Thyroid gland (tissue), 4 donors: ENCODE data around the gene DPYSL4.

Experiments
- POLR2A ChIP-seq, 2 donors: fragments of 450-650 bp; IDR thresholded peaks; one replicate each; pipeline ENCODE4 v1.6.1; 2017; ENCODE audit warnings: antibody characterized with exemption in 2 of 2, mild to moderate bottlenecking in 2 of 2, moderate library complexity in 1 of 2
- TF ChIP-seq, protein P1 (sequence below), 6 experiments: fragments of 200-600 bp in 3 of 6; fragments of 450-650 bp in 3 of 6; sonication (generic) in 3 of 6; IDR thresholded peaks; one replicate each; pipeline ENCODE4 v1.5.1; 2016 to 2019; ENCODE audit warnings: antibody characterized with exemption in 6 of 6, mild to moderate bottlenecking in 2 of 6, inconsistent platforms in 1 of 6, moderate library complexity in 1 of 6

DNA sequence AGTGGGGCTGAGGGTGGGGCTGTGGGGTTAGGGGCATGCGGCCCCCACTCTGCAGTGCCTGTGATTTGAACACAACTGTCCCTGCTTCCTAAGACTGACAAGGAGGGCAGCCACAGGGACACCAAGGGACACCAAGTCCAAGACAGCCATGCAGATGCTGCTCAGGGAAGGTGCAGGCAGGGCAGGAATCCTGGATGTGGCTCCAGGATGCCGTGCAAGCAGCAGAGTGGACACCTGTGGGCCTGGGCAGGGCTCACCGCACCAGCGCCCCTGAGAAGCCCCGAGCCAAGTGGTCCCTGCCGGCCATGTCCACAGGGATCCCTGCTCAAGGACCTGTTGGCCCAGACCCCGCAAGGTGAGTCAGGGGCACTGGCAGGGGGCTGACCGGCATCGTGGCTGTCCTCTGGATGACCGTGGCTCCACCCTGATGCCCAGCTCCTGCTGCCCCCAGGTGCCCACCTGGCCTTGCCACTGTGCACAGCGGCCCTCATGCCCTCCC is 62.5 kb downstream of the DPYSL4 start:
- TF ChIP-seq, protein P1, sequence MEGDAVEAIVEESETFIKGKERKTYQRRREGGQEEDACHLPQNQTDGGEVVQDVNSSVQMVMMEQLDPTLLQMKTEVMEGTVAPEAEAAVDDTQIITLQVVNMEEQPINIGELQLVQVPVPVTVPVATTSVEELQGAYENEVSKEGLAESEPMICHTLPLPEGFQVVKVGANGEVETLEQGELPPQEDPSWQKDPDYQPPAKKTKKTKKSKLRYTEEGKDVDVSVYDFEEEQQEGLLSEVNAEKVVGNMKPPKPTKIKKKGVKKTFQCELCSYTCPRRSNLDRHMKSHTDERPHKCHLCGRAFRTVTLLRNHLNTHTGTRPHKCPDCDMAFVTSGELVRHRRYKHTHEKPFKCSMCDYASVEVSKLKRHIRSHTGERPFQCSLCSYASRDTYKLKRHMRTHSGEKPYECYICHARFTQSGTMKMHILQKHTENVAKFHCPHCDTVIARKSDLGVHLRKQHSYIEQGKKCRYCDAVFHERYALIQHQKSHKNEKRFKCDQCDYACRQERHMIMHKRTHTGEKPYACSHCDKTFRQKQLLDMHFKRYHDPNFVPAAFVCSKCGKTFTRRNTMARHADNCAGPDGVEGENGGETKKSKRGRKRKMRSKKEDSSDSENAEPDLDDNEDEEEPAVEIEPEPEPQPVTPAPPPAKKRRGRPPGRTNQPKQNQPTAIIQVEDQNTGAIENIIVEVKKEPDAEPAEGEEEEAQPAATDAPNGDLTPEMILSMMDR (IDR thresholded peaks at IDR 0.05): no peak
- no peak for TF ChIP-seq POLR2A (IDR thresholded peaks at IDR 0.05)
